ENCODE data around the gene ZNF428. TPM values are rescaled to one million over a fixed set of nuclear protein-coding genes. Genes with fewer than 3 reads are reported as not detected.

ZNF428 gene
- total and polyA plus RNA-seq, 2 of the 8 experiments (the other 6 are each of a cell fraction or from before 2014, with no cell fraction given): 7.8 to 16.7 TPM

DNA sequence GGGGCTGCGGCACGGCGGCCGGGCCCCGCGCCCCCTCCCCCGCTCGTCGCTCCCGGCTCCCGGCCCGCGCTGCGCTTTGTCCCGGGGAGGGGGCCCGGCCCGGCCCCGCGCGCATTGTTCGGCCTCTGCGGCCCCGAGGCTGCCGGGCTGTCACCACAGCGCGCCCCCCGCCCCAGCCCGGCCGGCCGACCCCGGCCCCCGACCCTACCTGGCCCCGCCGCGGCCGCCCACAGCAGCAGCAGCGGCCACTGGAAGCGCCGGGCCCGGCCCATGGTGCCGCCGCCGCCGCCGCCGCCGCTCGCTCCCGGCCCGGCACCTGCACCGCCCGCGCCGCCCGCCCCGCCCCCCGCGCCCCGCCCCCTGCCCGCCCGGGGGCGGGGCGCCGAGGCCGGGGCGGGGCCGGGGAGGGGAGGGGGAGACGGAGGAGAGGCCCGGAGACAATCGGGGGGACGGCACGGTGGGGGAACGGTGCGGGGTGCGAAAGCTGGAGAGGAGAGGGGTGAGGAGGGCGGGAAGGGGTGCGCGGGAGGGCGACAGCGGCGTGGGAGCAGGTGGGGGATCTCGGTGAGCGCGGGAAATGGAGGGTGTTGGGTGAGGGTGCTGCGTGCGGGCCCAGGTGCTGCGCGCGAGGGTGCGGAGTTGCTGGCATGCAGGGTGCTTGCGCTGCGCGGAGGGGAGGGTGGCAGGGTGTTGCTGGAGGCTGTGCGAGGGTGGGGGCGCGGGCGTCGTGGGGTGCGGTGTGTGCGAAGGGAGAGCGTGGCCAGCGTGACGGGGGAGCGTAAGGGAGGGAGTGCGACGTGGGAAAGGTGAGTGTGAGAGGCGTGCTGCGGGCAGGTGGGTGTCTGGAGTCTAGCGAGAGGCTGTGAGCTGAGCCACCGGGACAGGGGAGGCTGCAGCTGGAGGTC, 20.3 kb upstream of the ZNF428 start, which contains the start of gene CADM4:
CADM4 (minus strand) TSS at position 332 of the 905 bp plus-strand sequence; CDS start at position 272, 60 bp downstream.
- Histone ChIP-seq H4K5ac (ENCODE audit: insufficient read length, low read depth, low read length) (no peak within 1 kb of the TSS), H2BK12ac (ENCODE audit: low read depth, low read length) (peak within 1 kb of the TSS; percentile 78; the same call in 1 of the 2 replicates), H3K4ac (replicated peaks; ENCODE audit: insufficient read length, low read depth, low read length) (no peak within 1 kb of the TSS), H3K27ac (ENCODE audit: low read depth, low read length) (no peak within 1 kb of the TSS), H2BK20ac (ENCODE audit: low read length) (0 out of 2 replicates have a peak within 1 kb of the TSS, but pooled peaks have one; percentile 72), H3K79me1 (ENCODE audit: low read depth, low read length) (peaks cover 2% of the 10 kb centered on the region; the same call in 1 of the 2 replicates), H2AK5ac (ENCODE audit: low read depth, low read length) (no peak within 1 kb of the TSS; the same call in 1 of the 2 replicates), H3K4me1 (replicated peaks in 1 of 4; ENCODE audit: control insufficient read depth in 3 of 4, insufficient read depth in 4 of 4, low read length in 3 of 4) (peaks cover 6 to 24% (median 16%) of the 10 kb centered on the region in 4 experiments), H3K14ac (ENCODE audit: insufficient read length) (no peak within 1 kb of the TSS), H3K27me3 (replicated peaks in 1 of 4; ENCODE audit: control insufficient read depth in 3 of 4, extremely low read depth in 1 of 4, insufficient read depth in 3 of 4, low read length in 3 of 4) (peaks cover 11 to 48% (median 29%) of the 10 kb centered on the region in 4 experiments), H3K4me2 (ENCODE audit: insufficient read depth in 1 of 2, low read depth in 2 of 2, low read length in 2 of 2) (peak within 1 kb of the TSS; percentile 89 to 92), H3K23me2 (ENCODE audit: low read depth, low read length) (peaks cover 18% of the 10 kb centered on the region), H3K9ac (replicated peaks in 1 of 4; ENCODE audit: extremely low read depth in 1 of 4, low read depth in 3 of 4, low read length in 3 of 4) (peak within 1 kb of the TSS in 2 of 4 experiments; percentile 43 to 51; a peak in 4 of 7 replicates), H4K91ac (replicated peaks; ENCODE audit: insufficient read length, low read length) (peak within 1 kb of the TSS; percentile 48), H3K36me3 (ENCODE audit: control insufficient read depth in 2 of 4, insufficient read depth in 4 of 4, low read length in 3 of 4) (no peaks in the 10 kb centered on the region), H3K56ac (replicated peaks; ENCODE audit: insufficient read length, low read depth, low read length) (no peak within 1 kb of the TSS), H3K18ac (ENCODE audit: extremely low read depth, low read length) (peak within 1 kb of the TSS; percentile 65), H2BK120ac (replicated peaks; ENCODE audit: low read depth, low read length) (no peak within 1 kb of the TSS), H4K20me1 (replicated peaks in 1 of 2; ENCODE audit: control insufficient read depth in 1 of 2, insufficient read depth in 2 of 2, low read length in 2 of 2) (no peaks in the 10 kb centered on the region), H3K9me3 (ENCODE audit: insufficient read depth in 2 of 2, low read depth in 1 of 2, low read length in 1 of 2) (no peaks in the 10 kb centered on the region), H4K8ac (ENCODE audit: extremely low read depth, insufficient read depth, low read length) (no peak within 1 kb of the TSS; the same call in 1 of the 2 replicates), H3K79me2 (ENCODE audit: control insufficient read depth in 1 of 2, insufficient read depth in 2 of 2, low read length in 2 of 2) (no peaks in the 10 kb centered on the region), H3K23ac (ENCODE audit: insufficient read length) (no peak within 1 kb of the TSS), H2BK5ac (ENCODE audit: low read depth, low read length) (peak within 1 kb of the TSS; percentile 85; the same call in 1 of the 2 replicates), H2AFZ (ENCODE audit: low read length) (no peak within 1 kb of the TSS; the same call in 1 of the 2 replicates), H3K4me3 (ENCODE audit: extremely low read depth in 1 of 4, insufficient read depth in 2 of 4, low read depth in 3 of 4, low read length in 4 of 4) (peak within 1 kb of the TSS; percentile 72 to 92 (median 82)), H2BK15ac (ENCODE audit: low read length) (peak within 1 kb of the TSS; percentile 92; the same call in 1 of the 2 replicates)
- 0% methylated on average over 2 of the region's 110 CpGs; no CpG with 5 or more reads in 1 of the 2 experiments for WGBS, 2 experiments (ENCODE audit: extremely low coverage in 1 of 2, insufficient coverage in 1 of 2, insufficient read length in 1 of 2, insufficient replicate concordance in 2 of 2, low coverage in 1 of 2, low lambda C conversion rate in 2 of 2, missing lambda C conversion rate in 1 of 2)
- POLR2A ChIA-PET (ENCODE audit: partially characterized antibody): interaction anchor here (1.5 to 1.7 kb wide), 2 partner anchors 11 to 18 kb away, joined by 3 to 4 read pairs; no protein-coding TSS in a partner anchor
- no peak for FAIRE-seq
- CTCF ChIA-PET (ENCODE audit: partially characterized antibody): no interaction called here
- peak in 1 of 2 experiments; percentile 66 for DNase-seq (ENCODE audit: low read depth in 1 of 2, low spot score in 2 of 2)
- TF ChIP-seq RBBP5 (IDR thresholded peaks at IDR 0.05; ENCODE audit: borderline replicate concordance, low read depth, low read length) (peak; percentile 33; the same call in 1 of the 2 replicates), SIN3A (conservative IDR thresholded peaks at IDR 0.05 in 1 of 2, IDR thresholded peaks at IDR 0.05 in 1 of 2; ENCODE audit: low read depth in 1 of 2, low read length in 2 of 2) (0 out of 4 replicates have a peak, but pooled peaks of 1 of the 2 experiments have one; percentile 20), KDM1A (IDR thresholded peaks at IDR 0.05; ENCODE audit: borderline replicate concordance, low read length) (no peak), JUN (IDR thresholded peaks at IDR 0.05; ENCODE audit: low read depth, low read length) (no peak), YY1 (IDR thresholded peaks at IDR 0.05; ENCODE audit: low read depth, low read length) (no peak), EGR1 (IDR thresholded peaks at IDR 0.05; ENCODE audit: borderline replicate concordance, low read depth, low read length) (no peak), CHD2 (IDR thresholded peaks at IDR 0.05; ENCODE audit: low read length) (no peak)
- TF ChIP-seq, protein P1, sequence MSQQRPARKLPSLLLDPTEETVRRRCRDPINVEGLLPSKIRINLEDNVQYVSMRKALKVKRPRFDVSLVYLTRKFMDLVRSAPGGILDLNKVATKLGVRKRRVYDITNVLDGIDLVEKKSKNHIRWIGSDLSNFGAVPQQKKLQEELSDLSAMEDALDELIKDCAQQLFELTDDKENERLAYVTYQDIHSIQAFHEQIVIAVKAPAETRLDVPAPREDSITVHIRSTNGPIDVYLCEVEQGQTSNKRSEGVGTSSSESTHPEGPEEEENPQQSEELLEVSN (IDR thresholded peaks at IDR 0.05): peak; percentile 94
- TF ChIP-seq, protein P2, sequence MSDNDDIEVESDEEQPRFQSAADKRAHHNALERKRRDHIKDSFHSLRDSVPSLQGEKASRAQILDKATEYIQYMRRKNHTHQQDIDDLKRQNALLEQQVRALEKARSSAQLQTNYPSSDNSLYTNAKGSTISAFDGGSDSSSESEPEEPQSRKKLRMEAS (IDR thresholded peaks at IDR 0.05): peak; percentile 85
